HL-60 (cell line): ENCODE data around the gene DYRK1A.

Source experiments
- GABPA ChIP-seq: IDR thresholded peaks from 2 replicates; pipeline ENCODE4 v1.6.1; 2012; ENCODE audit warnings: low read depth
- POLR2AphosphoS5 ChIP-seq: IDR thresholded peaks from 2 replicates; pipeline ENCODE4 v1.6.1; 2012; ENCODE audit warnings: low read depth
- TF ChIP-seq, protein P1 (sequence below): IDR thresholded peaks from one replicate; pipeline ENCODE4 v1.5.1; 2011; ENCODE audit warnings: low read length, control low read depth, inconsistent platforms; ENCODE audit not compliant: insufficient read depth
- TF ChIP-seq, protein P2 (sequence below): IDR thresholded peaks from 2 replicates; pipeline ENCODE4 v1.6.1; 2012; ENCODE audit warnings: low read depth; ENCODE audit not compliant: insufficient replicate concordance

DNA sequence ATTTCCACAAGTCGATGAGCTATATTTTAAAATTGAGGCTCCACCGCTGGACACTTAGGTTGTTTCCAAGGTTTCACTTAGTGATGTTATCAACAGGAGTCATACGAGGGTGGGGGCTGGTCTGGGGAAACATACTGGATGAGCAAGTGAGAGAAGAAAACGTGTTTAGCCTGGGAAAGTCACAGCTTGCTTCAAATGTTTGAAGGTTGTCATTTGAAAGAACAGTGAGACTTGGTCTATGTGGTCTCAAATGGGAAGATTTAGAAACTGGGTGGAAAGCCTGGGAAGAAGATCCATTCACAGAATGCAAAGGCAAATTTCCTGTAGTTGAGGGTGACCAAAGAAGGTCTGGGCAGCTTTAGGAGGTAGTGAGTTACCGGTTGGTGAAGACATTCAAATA, 9.9 kb upstream of the DYRK1A start:
- TF ChIP-seq, protein P1, sequence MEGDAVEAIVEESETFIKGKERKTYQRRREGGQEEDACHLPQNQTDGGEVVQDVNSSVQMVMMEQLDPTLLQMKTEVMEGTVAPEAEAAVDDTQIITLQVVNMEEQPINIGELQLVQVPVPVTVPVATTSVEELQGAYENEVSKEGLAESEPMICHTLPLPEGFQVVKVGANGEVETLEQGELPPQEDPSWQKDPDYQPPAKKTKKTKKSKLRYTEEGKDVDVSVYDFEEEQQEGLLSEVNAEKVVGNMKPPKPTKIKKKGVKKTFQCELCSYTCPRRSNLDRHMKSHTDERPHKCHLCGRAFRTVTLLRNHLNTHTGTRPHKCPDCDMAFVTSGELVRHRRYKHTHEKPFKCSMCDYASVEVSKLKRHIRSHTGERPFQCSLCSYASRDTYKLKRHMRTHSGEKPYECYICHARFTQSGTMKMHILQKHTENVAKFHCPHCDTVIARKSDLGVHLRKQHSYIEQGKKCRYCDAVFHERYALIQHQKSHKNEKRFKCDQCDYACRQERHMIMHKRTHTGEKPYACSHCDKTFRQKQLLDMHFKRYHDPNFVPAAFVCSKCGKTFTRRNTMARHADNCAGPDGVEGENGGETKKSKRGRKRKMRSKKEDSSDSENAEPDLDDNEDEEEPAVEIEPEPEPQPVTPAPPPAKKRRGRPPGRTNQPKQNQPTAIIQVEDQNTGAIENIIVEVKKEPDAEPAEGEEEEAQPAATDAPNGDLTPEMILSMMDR, result no peak
- TF ChIP-seq POLR2AphosphoS5 (no peak), GABPA (no peak)
- TF ChIP-seq, protein P2, sequence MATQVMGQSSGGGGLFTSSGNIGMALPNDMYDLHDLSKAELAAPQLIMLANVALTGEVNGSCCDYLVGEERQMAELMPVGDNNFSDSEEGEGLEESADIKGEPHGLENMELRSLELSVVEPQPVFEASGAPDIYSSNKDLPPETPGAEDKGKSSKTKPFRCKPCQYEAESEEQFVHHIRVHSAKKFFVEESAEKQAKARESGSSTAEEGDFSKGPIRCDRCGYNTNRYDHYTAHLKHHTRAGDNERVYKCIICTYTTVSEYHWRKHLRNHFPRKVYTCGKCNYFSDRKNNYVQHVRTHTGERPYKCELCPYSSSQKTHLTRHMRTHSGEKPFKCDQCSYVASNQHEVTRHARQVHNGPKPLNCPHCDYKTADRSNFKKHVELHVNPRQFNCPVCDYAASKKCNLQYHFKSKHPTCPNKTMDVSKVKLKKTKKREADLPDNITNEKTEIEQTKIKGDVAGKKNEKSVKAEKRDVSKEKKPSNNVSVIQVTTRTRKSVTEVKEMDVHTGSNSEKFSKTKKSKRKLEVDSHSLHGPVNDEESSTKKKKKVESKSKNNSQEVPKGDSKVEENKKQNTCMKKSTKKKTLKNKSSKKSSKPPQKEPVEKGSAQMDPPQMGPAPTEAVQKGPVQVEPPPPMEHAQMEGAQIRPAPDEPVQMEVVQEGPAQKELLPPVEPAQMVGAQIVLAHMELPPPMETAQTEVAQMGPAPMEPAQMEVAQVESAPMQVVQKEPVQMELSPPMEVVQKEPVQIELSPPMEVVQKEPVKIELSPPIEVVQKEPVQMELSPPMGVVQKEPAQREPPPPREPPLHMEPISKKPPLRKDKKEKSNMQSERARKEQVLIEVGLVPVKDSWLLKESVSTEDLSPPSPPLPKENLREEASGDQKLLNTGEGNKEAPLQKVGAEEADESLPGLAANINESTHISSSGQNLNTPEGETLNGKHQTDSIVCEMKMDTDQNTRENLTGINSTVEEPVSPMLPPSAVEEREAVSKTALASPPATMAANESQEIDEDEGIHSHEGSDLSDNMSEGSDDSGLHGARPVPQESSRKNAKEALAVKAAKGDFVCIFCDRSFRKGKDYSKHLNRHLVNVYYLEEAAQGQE, result no peak
